SH-SY5Y (cell line): ENCODE measurements around the gene NFASC.

Source experiments
- GATA2 ChIP-seq: IDR thresholded peaks from 2 replicates; pipeline ENCODE4 v1.6.1; 2011; ENCODE audit warnings: mild to moderate bottlenecking, low read depth, low read length
- GATA3 ChIP-seq: IDR thresholded peaks from 2 replicates; pipeline ENCODE4 v1.6.1; 2011; ENCODE audit warnings: low read depth, mild to moderate bottlenecking, low read length, moderate library complexity

The NFASC gene

DNA sequence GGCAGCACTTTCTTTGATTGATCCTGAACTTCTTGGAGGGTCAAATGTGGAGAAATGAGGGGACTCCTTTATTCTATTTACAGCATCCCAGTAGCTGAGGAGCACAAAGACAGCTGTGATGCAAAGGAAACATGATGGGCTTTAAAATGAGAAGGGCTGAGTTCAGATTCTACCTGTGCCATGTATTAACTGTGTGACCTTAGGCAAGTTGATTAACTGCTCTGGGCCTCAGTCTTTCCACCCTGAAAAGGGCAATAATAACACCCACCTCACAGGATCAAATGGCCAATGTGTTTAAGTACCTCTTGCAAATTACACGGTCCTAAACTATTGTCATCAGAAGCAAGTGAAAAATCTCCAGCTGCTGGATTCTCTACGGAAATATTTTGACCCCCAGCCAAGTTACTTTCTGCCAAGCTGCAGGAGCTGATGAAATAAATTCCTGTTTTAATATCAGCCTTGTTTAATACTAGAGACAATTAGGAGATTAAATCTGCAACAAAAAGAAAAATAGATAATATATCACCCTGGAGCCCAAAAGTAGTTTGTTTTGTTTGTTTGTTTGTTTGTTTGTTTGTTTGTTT, 197.9 kb downstream of the NFASC start:
- TF ChIP-seq GATA2 (no peak), GATA3 (no peak)

DNA sequence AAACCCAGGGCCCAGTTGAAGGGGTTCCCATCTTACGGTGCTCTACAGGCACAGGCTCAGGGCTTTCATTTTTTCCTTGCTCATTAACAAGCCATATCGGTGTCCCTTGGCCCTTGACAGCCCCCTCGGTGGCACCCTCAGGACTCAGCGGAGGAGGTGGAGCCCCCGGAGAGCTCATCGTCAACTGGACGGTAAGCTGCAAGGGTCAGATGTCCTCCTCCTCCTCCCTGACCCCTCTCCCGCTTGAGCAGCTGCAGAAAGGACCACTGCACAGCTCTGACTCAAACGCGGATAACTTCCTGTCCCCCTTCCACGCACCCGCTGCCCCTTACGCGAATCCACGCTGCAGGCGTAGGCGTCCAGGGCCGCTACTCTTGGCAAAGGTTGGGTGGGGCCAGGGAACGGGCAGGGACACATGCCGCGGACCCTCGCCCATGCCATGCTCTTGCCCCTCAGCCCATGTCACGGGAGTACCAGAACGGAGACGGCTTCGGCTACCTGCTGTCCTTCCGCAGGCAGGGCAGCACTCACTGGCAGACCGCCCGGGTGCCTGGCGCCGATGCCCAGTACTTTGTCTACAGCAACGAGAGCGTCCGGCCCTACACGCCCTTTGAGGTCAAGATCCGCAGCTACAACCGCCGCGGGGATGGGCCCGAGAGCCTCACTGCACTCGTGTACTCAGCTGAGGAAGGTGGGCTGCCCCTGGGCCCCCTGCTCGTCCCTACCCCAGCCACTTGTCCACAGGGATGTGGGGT, 198.9 kb downstream of the NFASC start:
- TF ChIP-seq GATA2 (no peak), GATA3 (no peak)

DNA sequence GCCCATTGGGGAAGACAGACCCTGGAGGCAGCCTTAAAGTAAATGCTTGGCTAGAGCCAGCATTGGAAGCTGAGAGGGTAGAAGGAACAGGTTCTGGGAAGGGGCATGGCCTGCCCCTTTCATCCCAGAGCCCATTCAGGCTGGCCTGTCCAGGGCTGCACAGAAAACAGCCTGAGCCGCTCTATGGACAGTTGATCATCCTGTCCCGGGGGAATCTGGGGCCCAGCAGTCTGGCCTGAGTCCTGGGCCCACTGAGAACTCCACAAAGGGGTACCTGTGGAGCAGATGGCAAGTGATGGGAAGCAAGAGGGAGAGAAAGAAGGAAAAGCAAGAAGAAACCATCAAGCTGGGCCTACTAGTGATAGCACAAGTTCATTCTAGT, 200.4 kb downstream of the NFASC start:
- TF ChIP-seq GATA3: no peak
- no peak for TF ChIP-seq GATA2

DNA sequence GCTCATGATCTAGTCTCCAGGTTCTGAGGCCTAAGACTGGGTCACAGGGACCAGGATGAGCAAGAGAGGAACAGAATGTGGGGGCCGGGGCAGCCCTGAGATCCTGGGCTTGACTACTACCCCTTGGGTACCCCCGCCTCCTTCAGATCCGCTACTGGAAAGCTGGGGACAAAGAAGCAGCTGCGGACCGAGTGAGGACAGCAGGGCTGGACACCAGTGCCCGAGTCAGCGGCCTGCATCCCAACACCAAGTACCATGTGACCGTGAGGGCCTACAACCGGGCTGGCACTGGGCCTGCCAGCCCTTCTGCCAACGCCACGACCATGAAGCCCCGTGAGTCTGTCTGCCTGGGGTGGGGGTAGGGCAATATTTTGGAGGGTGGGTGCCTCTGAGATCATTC, 201.1 kb downstream of the NFASC start:
- TF ChIP-seq GATA2 (no peak), GATA3 (no peak)

DNA sequence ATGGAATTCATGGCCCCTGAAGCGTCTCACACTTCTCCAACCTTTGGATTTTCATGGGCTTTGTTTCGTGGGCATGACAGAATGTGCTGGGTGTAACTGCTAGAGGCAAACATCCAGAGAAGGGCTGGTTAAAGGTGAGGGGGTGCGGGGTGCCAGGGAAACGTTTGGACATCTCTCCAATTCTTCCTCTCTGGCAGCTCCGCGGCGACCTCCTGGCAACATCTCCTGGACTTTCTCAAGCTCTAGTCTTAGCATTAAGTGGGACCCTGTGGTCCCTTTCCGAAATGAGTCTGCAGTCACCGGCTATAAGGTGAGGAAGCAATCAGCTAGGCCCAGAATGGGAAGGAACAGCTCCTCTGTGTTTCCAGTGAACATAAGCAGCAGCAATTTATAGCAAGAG, 201.6 kb downstream of the NFASC start:
- TF ChIP-seq GATA3 (no peak), GATA2 (no peak)
